K562 (cell line): ENCODE measurements around the gene WIPF2. TPM values are rescaled to one million over a fixed set of nuclear protein-coding genes. Genes with fewer than 3 reads are reported as not detected.

Experiments
- AFF1 ChIP-seq, 2 experiments: fragments of 450-650 bp; IDR thresholded peaks; 2 replicates each; pipeline ENCODE4 v1.6.1; 2018; ENCODE audit warnings: mild to moderate bottlenecking in 2 of 2, low read depth in 1 of 2; ENCODE audit not compliant: partially characterized antibody in 2 of 2
- ATF1 ChIP-seq, 2 experiments: fragments of 450-650 bp in 1 of 2; IDR thresholded peaks; 2 replicates each; pipeline ENCODE4 v1.6.1; 2016; ENCODE audit warnings: missing compliant biosample characterization in 1 of 2, missing genetic modification characterization in 1 of 2
- ATF6 ChIP-seq: sonication (generic); formaldehyde crosslinking; IDR thresholded peaks from 2 replicates; pipeline ENCODE4 v1.4.0; 2020; ENCODE audit warnings: mild to moderate bottlenecking, missing genetic modification reagents
- CEBPB ChIP-seq: fragments of 450-650 bp; IDR thresholded peaks from 2 replicates; pipeline ENCODE4 v1.6.1; 2016; ENCODE audit warnings: missing genetic modification characterization, missing compliant biosample characterization
- E2F4 ChIP-seq: sonication (generic); formaldehyde crosslinking; IDR thresholded peaks from 2 replicates; pipeline ENCODE4 v1.8.0; 2022; ENCODE audit warnings: mild to moderate bottlenecking, low read depth, missing genetic modification reagents
- HDAC2 ChIP-seq: fragments of 450-650 bp; IDR thresholded peaks from 2 replicates; pipeline ENCODE4 v1.6.1; 2016; ENCODE audit warnings: mild to moderate bottlenecking
- HLTF ChIP-seq: fragments of 450-650 bp; IDR thresholded peaks from 2 replicates; pipeline ENCODE4 v1.6.1; 2016
- MIER1 ChIP-seq: fragments of 450-650 bp; IDR thresholded peaks from 2 replicates; pipeline ENCODE4 v1.6.1; 2016; ENCODE audit warnings: antibody characterized with exemption, mild to moderate bottlenecking, low read depth
- MYNN ChIP-seq, 2 experiments: sonication (generic); formaldehyde crosslinking in 1 of 2; IDR thresholded peaks; 2 replicates each; pipeline versions ENCODE4 v1.5.0 to v1.6.1; 2016 to 2020; ENCODE audit warnings: antibody characterized with exemption in 1 of 2, missing genetic modification reagents in 1 of 2
- NFE2 ChIP-seq: IDR thresholded peaks from 2 replicates; pipeline ENCODE4 v1.6.1; 2014; ENCODE audit warnings: antibody characterized with exemption, low read depth
- NR2C1 ChIP-seq, 2 experiments: fragments of 450-650 bp; IDR thresholded peaks; 2 replicates each; pipeline ENCODE4 v1.6.1; 2017; ENCODE audit warnings: mild to moderate bottlenecking in 2 of 2, antibody characterized with exemption in 1 of 2, inconsistent platforms in 1 of 2, missing compliant biosample characterization in 1 of 2, missing genetic modification characterization in 1 of 2
- RBM25 ChIP-seq: fragments of 200-400 bp; formaldehyde crosslinking; IDR thresholded peaks from 2 replicates; pipeline ENCODE4 v1.6.1; 2018; ENCODE audit warnings: low read length, low read depth, moderate library complexity; ENCODE audit not compliant: severe bottlenecking
- SIN3B ChIP-seq: fragments of 450-650 bp; IDR thresholded peaks from 2 replicates; pipeline ENCODE4 v1.6.1; 2017; ENCODE audit warnings: low read depth, mild to moderate bottlenecking, moderate library complexity
- STAT5A ChIP-seq: IDR thresholded peaks from 2 replicates; pipeline ENCODE4 v1.6.1; 2012; ENCODE audit warnings: low read length, inconsistent platforms, borderline replicate concordance
- TAL1 ChIP-seq: fragments of 450-650 bp; IDR thresholded peaks from 2 replicates; pipeline ENCODE4 v1.6.1; 2016; ENCODE audit warnings: mild to moderate bottlenecking
- ZBTB17 ChIP-seq: fragments of 450-650 bp; formaldehyde crosslinking; IDR thresholded peaks from 2 replicates; pipeline ENCODE4 v1.4.0; 2020; ENCODE audit warnings: mild to moderate bottlenecking
- ZBTB33 ChIP-seq: sonication (generic); formaldehyde crosslinking; IDR thresholded peaks from 2 replicates; pipeline ENCODE4 v1.8.1; 2023; ENCODE audit warnings: mild to moderate bottlenecking, missing genetic modification reagents
- polyA plus RNA-seq, 8 experiments: library from polyadenylated mRNA; depleted of rRNA in 4 of 8; stranded (reverse) in 5 of 8; unstranded in 3 of 8; fragments of >200 nt; fragmentation: Nextera tagmentation in 2 of 8; fragmentation: Illumina TruSeq in 1 of 8; extraction: Ambion mirVana in 2 of 8; extraction: Trizol in 1 of 8; gene quantifications; 2 replicates each; pipeline versions ENCODE4 v1.2.1 to v1.2.3, GENCODE V29; 2011 to 2014; ENCODE audit warnings: inconsistent platforms in 1 of 8, missing spikeins in 1 of 8
- total RNA-seq, 7 experiments: library from RNA; depleted of rRNA in 6 of 7; stranded (reverse); fragments of >200 nt in 6 of 7; fragmentation: Illumina TruSeq in 2 of 7; extraction: Trizol in 2 of 7; gene quantifications; 2 replicates each; pipeline versions ENCODE4 v1.2.1 to v1.2.3, GENCODE V29; 2011 to 2021; ENCODE audit warnings: low replicate concordance in 1 of 7

Gene WIPF2
- total and polyA plus RNA-seq, 9 of the 15 experiments (the other 6 are each of a cell fraction or from before 2014, with no cell fraction given), result 3.6 to 15.0 (median 5.3) TPM

GRCh38 chr17:40287494-40288369, 68.6 kb downstream of the WIPF2 start, which contains the start of gene CDC6 (continued):
- TF ChIP-seq AFF1 (IDR thresholded peaks at IDR 0.05; ENCODE audit: low read depth in 1 of 2, partially characterized antibody in 2 of 2) (peak; percentile 71 to 95), MYNN (IDR thresholded peaks at IDR 0.05) (no peak), MYNN (CRISPR knock-in tag; IDR thresholded peaks at IDR 0.05) (no peak), NR2C1 (IDR thresholded peaks at IDR 0.05) (peak; percentile 62; the same call in 1 of the 2 replicates), NR2C1 (tag; IDR thresholded peaks at IDR 0.05) (peak; percentile 66; the same call in 1 of the 2 replicates), E2F4 (CRISPR knock-in tag) (peak; percentile 96), SIN3B (peak; percentile 67; the same call in 1 of the 2 replicates), ATF6 (CRISPR knock-in tag) (0 out of 2 replicates have a peak, but pooled peaks have one; percentile 61), MIER1 (peak; percentile 68), STAT5A (no peak), ZBTB33 (peak; percentile 35; the same call in 1 of the 2 replicates), HDAC2 (peak; percentile 86), HLTF (0 out of 2 replicates have a peak, but pooled peaks have one; percentile 68), NFE2 (no peak), ATF1 (CRISPR knock-in tag; IDR thresholded peaks at IDR 0.05) (no peak), ATF1 (tag; IDR thresholded peaks at IDR 0.05) (peak; percentile 93), TAL1 (no peak), CEBPB (tag) (no peak), ZBTB17 (CRISPR knock-in tag) (no peak), RBM25 (peak; percentile 71)
